DMS 273 treated with DMSO at 0.1 percent for 48 hours (cell line): ENCODE measurements around the gene MAD1L1.

ENCODE experiments used
- DNase-seq: peaks from one replicate; lab custom pipeline; 2025; lab: John Stamatoyannopoulos, UW

The MAD1L1 gene

DNA sequence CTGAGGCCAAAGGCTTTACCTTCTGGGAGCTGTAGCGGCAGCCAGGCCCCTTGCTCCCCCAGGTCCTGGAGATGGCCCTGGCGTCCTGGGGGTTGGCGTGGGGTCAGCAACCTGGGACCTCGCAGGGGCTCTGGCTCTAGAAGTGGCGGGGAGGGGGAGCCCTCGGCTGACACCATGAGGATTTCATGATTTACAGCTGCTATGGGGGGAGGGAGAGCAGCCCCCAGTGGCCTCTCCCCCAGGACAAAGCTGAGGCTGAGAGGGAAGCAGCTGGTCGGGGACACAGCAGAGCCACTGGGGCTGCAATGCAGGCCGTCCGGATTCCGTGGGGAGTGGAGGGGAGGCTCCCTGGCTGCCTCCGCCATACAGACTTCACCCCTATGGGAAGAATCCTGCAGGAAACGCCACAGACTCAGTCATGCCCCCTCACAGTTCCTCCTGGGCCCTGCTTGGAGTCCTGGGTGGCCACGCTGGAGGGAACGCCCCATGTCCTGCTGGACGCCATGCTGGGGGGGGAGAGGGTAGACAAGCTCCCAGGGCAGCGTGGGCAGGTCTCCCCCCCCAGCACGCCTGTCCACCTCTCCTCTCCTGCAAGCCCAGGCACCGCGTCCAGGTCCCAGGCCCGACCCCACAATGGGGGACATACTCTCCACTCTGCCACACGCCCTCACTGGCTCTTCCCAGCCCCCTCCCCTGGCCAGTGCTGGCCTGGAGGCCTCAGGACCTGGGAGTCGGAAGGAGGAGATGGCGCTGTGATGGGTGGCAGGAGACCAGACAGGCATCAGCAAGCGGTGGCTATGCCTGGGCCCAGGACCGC lies 319.1 kb downstream of the MAD1L1 start:
- no peak for DNase-seq

DNA sequence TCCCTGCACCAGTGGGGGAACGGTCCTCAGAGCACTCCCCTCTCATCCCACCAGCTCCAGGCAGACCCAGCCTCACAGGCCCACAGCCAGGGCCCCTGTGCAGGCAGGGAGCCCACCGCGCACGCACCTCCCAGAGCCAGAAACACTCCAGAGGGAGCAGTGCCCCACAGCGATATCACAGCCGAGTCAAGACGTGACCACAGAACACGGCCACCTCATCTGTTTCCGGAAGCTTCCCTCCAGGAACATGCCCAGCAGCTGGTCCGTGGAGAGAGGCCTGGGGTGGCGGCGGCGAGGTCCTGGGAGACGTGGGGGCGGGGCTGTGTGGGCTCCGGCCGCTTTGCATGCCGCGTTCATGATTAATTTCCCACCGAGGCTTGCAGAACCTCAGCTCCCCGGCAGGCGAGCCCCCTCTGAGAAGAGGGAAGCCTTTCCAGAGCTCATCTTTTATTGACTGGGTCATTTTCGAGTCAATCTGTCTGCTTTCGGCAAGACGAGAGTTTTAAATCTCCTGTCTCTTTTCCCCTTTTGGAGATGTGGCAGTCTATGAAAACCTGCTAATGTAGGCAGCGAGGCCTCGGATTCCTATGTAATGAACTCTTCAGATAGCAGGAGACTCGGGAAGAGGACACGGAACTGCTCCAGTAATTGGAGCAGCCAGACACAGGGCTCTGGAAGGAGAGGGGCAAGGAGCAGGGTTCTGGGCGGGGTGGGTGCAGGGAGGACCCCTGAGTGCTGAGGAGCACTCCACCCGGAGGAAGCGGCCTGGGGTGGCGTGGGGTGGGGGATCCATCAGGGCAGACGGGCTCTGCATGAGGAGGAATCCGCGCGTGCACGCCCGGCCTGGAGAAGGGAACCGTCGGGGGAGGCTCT lies 319.9 kb downstream of the MAD1L1 start:
- DNase-seq, result no peak

DNA sequence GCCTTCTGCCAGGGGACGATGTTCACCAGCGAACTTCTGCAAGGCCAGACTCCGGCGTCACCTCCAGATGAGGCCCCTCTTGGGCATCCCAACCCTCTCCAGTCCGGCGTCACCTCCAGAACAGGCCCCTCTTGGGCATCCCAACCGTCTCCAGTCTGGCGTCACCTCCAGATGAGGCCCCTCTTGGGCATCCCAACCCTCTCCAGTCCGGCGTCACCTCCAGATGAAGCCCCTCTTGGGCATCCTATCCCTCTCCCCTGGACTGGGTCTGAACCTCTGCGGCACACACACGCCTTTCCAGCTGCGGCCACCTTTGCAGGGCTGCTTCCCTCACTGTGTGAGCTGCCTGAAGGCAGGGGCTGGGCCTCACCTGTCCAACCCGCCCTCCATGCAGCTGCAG lies 321.2 kb downstream of the MAD1L1 start:
- DNase-seq, result no peak

DNA sequence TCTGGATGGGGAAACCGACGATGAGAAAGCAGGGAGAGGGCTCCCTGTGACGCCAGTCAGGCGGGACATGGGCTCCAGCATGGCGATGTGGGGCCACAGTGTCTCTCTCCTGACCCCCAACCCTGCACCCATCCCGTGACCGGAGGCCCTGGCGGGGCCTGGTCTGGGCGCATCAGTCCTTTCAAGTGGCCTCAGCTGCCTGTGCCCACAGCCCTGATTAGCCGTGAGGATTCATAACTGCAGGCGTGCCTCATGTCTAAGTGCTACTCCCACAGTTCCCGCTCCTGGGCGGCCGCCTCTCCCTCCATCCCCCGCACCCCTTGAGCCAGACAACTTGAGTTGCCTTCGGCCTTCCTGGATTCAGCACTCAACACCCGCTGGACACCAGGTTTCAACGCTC lies 321.9 kb downstream of the MAD1L1 start:
- no peak for DNase-seq

DNA sequence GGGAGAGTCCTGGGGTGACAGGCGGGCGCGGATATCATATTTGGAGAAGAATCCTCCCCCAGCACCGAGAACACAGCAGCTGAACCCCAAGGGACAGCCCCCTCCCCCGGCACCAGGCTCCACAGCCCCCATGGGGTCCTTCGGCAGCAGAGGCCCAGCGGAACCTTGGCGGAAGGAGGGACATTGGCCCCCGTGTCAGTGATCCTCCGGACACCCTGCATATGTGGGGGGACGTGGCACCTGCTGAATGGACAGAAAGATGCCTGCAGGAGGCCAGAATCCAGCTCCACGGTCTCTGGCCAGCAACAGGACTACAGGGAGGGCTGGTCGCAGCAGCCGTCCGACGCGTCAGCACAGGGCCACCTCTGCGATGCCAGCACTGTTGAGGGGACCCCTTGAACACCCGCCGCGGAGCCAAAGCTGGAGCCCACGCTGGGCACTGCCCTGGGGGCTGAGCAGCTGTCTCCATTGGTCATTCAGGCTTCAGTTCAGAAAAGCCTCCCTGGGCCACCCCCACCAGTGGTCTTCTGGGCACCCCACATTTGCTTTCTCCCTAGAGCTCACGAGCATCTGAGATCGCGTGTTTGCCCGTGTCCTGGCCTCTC lies 322.6 kb downstream of the MAD1L1 start:
- DNase-seq, result no peak

DNA sequence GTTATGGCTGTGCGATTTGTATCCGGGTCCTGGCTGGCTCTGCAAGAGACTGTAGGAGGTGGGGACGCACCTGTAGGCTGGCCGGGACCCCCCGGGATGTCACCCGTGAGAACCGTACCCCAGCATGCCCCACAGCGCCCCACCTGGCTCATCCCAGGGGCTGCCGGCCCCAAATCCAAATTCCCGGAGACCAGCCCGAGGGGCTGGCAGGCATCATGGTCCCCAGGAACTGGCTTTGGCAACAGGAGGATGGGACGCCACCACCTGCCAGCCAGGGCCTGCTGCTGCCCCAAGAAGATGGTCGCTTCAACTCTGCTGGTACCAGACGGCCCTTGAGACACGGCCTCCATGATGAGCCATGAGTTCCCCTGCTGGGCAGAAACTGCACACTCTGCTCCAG lies 323.3 kb downstream of the MAD1L1 start:
- no peak for DNase-seq

DNA sequence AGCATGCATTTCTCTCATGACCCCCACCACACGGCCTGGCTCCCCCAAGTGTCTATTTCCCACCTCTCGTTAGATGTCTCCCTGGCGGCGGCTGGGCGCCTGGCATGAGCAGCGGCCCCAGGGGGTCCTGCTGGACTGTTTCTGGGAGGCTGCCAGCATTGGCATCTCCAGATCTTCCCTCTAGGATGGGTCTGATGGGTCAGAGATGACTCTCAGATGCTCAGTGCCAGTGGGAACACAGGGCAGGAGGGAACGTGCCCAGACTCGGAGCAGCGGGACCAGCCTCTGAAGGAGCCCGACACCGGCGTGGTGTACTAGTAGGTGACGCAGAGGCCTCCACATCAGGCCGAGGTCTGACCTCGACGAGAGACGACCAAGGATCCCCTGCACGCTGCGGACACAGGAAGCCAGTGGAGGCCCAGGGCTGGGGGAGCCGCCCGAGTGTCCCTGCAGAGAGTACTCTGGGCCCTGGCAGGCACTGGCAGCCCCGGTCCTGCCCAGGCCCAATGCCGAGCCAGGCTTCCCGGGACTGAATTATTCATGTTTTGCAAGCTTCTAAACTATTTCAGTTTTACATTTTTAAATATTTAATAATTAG lies 323.8 kb downstream of the MAD1L1 start:
- no peak for DNase-seq

DNA sequence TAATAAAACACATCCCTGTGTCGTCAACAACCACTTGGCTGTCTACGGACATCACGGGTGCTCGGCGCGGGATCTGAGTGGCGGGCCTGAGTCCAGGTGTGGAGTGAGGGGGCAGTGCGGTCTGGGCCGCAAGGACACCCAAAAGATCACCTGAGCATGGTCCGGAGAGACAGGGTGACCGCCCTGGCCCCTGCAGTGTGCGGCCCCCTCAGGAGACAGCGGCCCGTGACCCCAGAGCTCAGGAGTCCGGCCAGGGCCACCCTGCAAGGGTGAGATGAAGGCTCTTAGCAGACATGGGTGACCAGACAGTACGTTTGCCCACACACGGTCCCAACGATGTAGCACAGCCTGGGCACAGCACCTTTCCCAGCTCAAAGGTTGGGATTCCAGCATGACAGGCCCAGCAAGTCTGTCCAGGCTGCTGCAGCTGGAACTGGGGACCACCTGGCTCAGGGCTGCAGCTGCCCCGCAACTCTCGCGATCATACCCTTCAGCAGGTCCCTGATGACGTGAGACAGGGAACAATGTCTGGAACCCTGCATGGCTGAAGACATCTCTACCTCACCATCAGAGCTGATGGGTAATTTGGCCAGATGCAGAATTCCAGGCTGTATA lies 324.9 kb downstream of the MAD1L1 start:
- no peak for DNase-seq

DNA sequence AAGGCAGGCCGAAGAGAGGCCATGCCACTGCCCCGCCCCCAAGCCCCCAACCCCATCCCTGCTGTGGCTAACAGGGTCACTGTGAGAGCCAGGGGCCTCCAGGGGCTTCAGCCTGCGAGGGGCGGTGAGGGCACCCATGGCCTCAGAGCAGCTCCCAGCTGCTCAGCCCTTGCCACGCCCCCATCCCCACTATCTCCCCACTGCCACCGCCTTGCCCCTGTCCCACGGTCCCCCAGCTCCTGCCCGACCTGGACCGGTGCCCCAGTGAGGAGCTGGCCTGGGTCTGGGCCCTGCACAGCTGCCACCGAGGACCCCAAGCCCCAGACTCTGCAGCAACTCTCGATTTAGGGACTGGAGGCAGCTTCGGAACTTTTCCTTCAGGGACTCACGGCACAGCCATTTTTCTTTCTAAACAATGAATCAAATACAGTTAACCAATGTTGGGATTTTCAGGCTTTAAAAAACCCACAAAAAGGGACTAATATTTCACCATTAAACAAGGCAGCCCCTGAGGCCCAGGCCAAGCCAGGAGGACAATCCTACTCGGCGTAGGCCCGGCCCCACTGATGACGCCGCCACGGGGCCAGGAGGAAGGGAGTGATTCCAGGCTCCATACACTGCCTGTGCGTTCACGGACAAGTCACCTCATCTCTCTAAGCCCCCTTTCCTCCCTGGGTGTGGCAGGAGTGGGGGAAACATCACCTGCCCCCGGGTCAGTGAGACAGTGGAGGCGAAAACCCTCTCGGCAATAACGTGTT lies 325.6 kb downstream of the MAD1L1 start:
- DNase-seq, result no peak

DNA sequence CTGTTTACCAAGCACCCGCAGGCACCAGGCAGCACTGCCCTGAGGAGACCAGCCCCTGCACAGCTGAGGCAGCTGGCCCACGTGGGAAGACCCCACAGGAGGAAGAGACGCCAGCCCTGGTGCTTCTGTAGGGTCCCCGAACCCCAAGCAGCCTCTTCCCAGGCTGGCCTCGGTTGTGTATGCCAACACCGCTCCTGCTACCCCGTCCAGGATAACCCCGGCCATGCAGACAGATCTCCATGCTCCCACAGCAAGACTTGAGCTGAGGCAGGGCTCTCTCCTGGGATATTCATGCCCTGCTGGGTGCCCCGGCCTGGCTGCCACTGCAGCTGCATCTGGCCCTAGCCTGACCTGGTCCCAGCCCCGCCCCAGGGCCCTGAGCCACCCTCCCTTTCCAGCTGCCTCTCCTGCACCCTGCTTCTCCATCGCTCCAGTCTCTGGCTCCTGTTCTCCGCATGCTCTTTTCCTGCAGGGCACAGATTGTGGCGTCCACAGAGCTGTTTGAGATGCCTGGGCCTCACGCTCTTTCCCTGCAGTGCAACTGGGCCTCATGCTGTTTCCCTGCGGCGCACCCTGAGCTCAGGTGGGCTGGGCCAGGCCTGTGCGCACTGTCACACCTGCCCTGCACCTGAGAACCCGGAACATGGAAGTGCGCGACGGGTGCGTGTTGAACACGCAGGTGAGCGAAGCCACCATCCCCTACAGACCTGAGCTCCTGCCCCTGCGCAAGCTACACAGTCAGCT lies 326.5 kb downstream of the MAD1L1 start:
- DNase-seq, result no peak

DNA sequence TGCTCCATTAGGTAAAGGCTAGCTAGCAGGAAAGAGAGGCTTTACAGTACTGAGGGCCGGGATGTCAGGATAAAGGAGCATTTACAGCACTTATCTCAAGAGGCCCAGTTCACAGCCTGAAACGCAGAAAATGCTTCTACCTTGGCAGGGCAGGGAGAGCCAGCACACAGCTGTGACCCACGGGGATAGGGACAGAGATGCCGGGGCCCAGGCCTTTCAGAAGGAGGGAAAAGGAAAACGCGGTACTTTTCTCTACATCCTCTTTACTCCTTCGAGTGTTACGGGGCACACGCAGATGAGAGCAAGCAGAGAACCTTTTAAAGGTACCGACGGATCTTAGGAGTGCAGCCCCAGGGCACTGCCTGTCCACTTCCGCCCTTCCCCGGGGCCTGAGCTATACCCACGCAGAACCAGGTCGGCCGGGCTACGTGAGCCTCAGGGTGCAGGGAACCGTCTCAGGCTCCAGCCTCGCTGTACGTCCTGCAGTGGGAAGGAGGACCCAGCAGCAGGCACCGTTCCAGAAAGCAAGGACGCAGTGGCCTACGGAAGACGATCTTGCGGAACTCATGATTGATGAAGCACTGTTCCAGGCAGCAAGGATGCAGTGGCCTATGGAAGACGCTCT lies 330.4 kb downstream of the MAD1L1 start:
- no peak for DNase-seq

DNA sequence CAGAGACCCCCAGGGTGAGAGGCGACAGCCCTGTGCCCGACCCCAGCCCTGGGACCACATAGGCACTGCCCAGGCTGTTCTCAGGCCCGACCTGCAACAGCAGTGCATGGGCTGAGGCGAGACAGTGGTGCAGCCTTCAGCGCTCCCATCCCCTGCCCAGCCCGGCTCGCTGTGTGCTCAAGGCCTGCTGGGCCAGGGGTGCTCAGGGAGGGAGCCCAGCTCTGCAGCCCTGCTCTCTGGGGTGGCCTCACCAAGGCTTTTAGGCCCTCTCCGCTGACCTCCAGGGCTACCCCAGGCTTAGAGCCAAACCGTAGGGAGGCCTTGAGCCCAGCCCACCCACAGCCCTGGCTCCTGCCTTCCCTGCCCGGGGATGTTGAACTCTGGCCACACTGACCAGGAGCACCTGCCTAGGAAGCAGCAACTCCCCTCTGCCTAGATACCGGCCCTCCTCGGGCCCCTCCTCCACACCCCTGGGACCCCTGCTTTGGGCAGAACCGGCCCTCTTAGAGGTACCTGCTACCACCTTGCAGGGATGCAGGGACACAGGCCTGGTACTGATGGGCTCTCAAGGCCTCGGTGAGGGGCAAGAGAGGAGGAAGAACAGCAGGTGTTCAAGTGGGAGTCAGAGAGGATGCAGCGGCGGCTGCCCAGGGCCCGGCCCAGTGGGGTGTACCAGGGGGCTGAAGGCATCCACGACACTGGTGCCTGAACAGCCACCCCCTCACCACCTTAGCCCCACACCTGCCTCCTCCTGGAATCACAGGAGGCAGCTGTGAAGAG lies 331.1 kb downstream of the MAD1L1 start:
- DNase-seq, result no peak

DNA sequence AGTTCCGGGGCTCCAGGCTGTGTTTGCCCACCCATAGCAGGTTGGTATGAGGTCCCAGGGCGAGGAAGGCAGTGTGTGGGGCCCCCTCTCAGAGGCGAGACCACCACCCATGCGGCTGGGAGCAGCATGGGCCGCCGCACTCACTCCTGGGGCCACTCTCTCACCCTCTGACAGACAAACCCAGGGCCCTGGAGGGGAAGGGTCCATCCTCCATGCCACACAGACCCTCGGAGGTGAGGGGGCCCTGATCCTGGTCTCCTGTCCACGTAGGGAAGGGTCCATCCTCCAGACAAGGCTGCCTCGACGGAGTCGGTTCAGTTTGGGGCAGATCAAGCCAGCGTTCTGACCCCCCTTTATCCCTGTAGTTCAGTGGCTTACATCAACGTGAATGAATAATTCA lies 331.9 kb downstream of the MAD1L1 start:
- DNase-seq, result no peak

DNA sequence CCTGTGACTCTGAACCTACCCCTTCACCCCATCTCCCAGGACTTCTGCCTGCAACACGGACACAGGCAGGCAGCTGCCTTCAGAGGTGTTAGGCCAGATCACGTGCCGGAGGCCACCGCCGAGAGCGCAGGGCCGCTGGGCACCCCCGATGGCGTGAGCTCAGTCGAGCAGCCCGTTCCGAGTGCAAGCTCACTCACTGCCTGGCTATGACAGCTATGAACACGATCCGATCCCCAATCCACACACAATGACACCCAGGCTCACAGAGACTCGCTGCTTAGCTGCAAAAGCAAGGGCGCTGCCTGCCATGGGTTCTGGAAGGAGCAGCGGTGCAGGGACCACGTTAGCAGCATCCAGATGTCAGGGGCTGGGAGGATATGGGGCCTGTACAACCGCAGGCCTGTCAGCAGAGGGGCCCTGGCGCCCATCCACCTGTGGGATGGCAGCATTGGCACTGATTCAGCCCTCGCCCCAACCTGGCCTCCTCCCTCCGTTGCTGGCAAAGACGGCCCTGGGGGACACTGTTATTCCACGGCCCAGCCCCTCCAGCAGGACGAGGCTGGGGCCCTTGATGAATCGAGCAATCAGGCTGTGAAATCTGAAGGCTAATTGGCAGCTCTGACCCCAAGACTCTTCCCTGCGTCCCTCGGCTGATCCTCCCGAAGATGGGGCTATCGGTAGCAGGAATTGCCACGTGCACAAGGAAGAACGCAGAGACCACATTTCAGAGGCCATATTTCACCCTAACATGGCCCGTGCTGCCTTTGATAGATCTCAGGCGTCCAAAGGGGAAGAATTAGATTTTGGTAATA lies 332.6 kb downstream of the MAD1L1 start:
- no peak for DNase-seq

DNA sequence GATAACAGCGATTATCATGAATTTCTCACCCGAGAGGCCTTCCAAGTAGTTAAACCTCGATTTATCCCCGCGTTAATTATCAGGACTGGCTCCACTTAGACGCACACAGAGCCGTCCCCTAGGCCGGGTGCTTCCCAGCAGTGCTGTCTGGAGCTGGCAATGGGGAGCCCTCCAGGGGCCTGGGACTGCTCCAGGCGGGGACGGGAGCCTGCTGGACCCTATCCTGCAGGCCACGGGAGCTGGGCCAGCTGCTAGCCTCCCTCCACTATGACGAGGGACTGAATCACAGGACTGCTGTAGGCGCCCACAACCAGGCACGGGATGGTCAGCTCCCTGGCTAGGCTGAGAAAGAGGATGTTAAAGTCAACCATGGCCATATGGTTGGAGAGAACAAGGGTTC lies 333.5 kb downstream of the MAD1L1 start:
- no peak for DNase-seq

DNA sequence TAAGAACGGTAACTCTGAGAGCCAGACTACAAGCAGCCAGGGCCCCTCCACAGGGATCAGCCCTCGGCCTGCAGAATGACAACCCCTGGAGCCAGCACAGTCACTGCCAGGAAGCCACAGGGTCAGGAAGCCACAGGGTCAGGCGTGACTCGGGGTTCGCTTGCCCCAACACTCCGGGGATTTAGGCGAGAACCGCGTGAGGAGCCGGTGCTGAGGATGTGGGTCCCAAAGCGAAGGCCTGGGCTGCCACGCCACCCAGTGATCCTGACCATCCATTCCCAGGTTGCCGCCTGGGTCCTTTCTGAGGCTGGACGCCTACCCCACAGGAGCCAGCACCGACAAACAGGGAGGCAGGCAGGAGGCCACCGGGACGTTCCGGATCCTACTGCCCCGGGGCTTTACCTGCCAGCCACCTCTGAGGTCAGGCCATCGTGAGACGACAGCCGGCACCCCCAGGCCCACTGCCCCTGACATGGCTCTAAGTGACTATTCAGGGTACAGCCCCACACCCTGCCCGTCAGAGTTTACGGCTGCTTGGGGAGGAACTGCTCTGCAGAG lies 334.0 kb downstream of the MAD1L1 start:
- no peak for DNase-seq

DNA sequence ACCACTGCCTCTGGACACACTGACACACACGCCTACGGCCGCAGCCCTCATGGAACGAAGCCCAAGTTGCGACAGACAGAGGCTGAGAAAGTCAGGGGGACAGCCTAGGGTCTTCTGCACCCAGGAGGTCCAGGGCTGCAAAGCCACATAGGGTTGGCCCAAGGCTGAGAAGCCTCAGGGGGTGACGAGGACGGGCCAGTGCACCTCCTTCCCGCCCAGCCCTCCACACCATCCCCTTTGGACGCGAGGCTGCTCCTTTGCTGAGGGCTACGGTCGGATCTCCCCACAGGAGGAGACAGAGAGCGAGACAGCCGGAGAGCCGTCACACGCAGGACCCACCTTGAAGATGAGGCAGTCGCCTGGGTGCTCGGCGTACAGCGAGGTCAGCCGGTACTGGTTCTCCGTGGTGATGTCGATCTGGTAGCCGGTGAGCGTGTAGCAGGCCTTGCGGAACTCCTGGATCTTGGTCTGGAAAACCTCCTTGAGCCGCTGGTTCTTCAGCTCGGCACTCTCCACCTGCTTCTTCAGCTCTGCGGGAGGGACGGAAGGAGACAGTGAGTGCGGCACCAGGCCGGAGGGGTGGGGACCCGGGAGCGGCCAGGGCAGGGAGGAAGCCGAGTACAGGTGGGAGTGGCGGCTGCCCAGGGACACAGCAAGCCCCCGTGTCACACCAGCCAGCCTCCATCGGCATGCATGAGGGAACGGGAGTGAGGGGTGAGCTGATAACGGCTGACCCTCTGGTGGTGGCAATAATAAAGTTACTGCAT lies 334.7 kb downstream of the MAD1L1 start:
- DNase-seq, result no peak
